Endothelial cell of umbilical vein (primary cell): ENCODE results near the gene SLC35E2B. TPM values are rescaled to one million over a fixed set of nuclear protein-coding genes. Genes with fewer than 3 reads are reported as not detected.

ENCODE experiments used
- BruUV-seq: library from RNA; stranded (reverse); fragments of 400-500 nt; replicated peaks from 2 replicates; lab custom pipeline; 2021; lab: Mats Ljungman, UMichigan
- CTCF ChIA-PET: fragments of 300-600, 350-600 bp; sonication (Branson Sonifier 250); formaldehyde crosslinking; loops from one replicate; lab custom pipeline; 2021; ENCODE audit warnings: antibody characterized with exemption, inconsistent platforms; lab: Charles Lee
- POLR2A ChIA-PET: fragments of 300-600, 350-600 bp; sonication (Branson Sonifier 250); formaldehyde crosslinking; loops from one replicate; lab custom pipeline; 2021; ENCODE audit warnings: antibody characterized with exemption, inconsistent platforms; lab: Charles Lee
- DNase-seq: peaks from one replicate; pipeline ENCODE4 v3.0.0-alpha.2; 2011; ENCODE audit warnings: low read depth, low spot score
- FAIRE-seq: peaks from 2 replicates; lab custom pipeline; 2011; peaks lifted over from hg19 to GRCh38; lab: Jason Lieb, UNC
- H2AFZ ChIP-seq: 2 replicates; pipeline ENCODE4 v1.6.0; 2012; ENCODE audit warnings: low read depth, low read length, control low read depth, inconsistent platforms
- H3K27ac ChIP-seq: 2 replicates; pipeline ENCODE4 v1.5.1; 2011; ENCODE audit warnings: low read depth, mild to moderate bottlenecking, control low read depth, low read length, moderate library complexity; ENCODE audit not compliant: insufficient read depth
- H3K27me3 ChIP-seq, 2 experiments: 2 replicates each; pipeline versions ENCODE4 v1.6.0 to v1.6.1; 2011; ENCODE audit warnings: low read length in 2 of 2, mixed read lengths in 1 of 2; ENCODE audit not compliant: control insufficient read depth in 2 of 2, insufficient read depth in 2 of 2
- H3K36me3 ChIP-seq, 2 experiments: 2 replicates in 1 of 2; 3 replicates in 1 of 2; pipeline ENCODE4 v1.5.1; 2011; ENCODE audit warnings: low read length in 2 of 2, mild to moderate bottlenecking in 1 of 2, moderate library complexity in 1 of 2; ENCODE audit not compliant: control insufficient read depth in 2 of 2, insufficient read depth in 2 of 2; ENCODE audit errors: extremely low read depth in 1 of 2
- H3K4me1 ChIP-seq: 3 replicates; pipeline ENCODE4 v1.5.1; 2011; ENCODE audit warnings: mild to moderate bottlenecking, low read length; ENCODE audit not compliant: control insufficient read depth, insufficient read depth; ENCODE audit errors: extremely low read depth
- H3K4me2 ChIP-seq: 2 replicates; pipeline ENCODE4 v1.6.1; 2011; ENCODE audit warnings: low read length, control low read depth, mixed read lengths; ENCODE audit not compliant: insufficient read depth
- H3K4me3 ChIP-seq, 3 experiments: fragments of 200-600 bp in 1 of 3; sonication (generic), shearing (Covaris generic) in 1 of 3; replicated peaks in 1 of 3; 2 replicates each; pipeline ENCODE4 v1.5.1; 2011 to 2016; ENCODE audit warnings: control low read depth in 3 of 3, low read length in 3 of 3, mild to moderate bottlenecking in 2 of 3, inconsistent platforms in 1 of 3, low read depth in 1 of 3, moderate library complexity in 1 of 3; ENCODE audit not compliant: insufficient read depth in 1 of 3
- H3K79me2 ChIP-seq: 2 replicates; pipeline ENCODE4 v1.6.0; 2012; ENCODE audit warnings: low read length, inconsistent platforms; ENCODE audit not compliant: control insufficient read depth, insufficient read depth
- H3K9ac ChIP-seq: replicated peaks from 2 replicates; pipeline ENCODE3; 2011; ENCODE audit warnings: low read length, control low read depth; ENCODE audit not compliant: insufficient read depth; ENCODE audit errors: extremely low read depth
- H3K9me1 ChIP-seq: replicated peaks from 3 replicates; pipeline ENCODE4 v1.6.0; 2011; ENCODE audit warnings: mild to moderate bottlenecking, low read length; ENCODE audit not compliant: control insufficient read depth, insufficient read depth; ENCODE audit errors: extremely low read depth
- H3K9me3 ChIP-seq: replicated peaks from 2 replicates; pipeline ENCODE4 v1.5.1; 2012; ENCODE audit warnings: low read length, inconsistent platforms; ENCODE audit not compliant: control insufficient read depth, insufficient read depth
- H4K20me1 ChIP-seq: replicated peaks from 2 replicates; pipeline ENCODE3; 2011; ENCODE audit warnings: mild to moderate bottlenecking, low read length; ENCODE audit not compliant: control insufficient read depth, insufficient read depth; ENCODE audit errors: extremely low read depth
- CTCF ChIP-seq, 2 donors: IDR thresholded peaks; 1 replicate in 1 of 2; 2 replicates in 1 of 2; pipeline ENCODE4 v1.5.1; 2011; ENCODE audit warnings: low read length in 2 of 2, mild to moderate bottlenecking in 2 of 2, moderate library complexity in 2 of 2, control low read depth in 1 of 2, inconsistent platforms in 1 of 2, low read depth in 1 of 2; ENCODE audit not compliant: insufficient read depth in 1 of 2; ENCODE audit errors: extremely low read depth in 1 of 2
- EZH2 ChIP-seq: IDR thresholded peaks from 2 replicates; pipeline ENCODE4 v1.6.1; 2012; ENCODE audit warnings: borderline replicate concordance, low read depth, mild to moderate bottlenecking, moderate library complexity, low read length, inconsistent platforms; ENCODE audit not compliant: severe bottlenecking
- FOS ChIP-seq: IDR thresholded peaks from 2 replicates; pipeline ENCODE4 v1.6.1; 2011; ENCODE audit warnings: mild to moderate bottlenecking, low read length, moderate library complexity, borderline replicate concordance; ENCODE audit not compliant: insufficient read depth
- GATA2 ChIP-seq: IDR thresholded peaks from 2 replicates; pipeline ENCODE4 v1.7.0; 2011; ENCODE audit warnings: low read depth, mild to moderate bottlenecking, moderate library complexity, mixed read lengths, low read length; ENCODE audit not compliant: insufficient read length, insufficient read depth
- JUN ChIP-seq: IDR thresholded peaks from 2 replicates; pipeline ENCODE4 v1.6.1; 2011; ENCODE audit warnings: borderline replicate concordance, low read depth; ENCODE audit not compliant: insufficient read length, insufficient read depth
- MAX ChIP-seq: IDR thresholded peaks from 2 replicates; pipeline ENCODE4 v1.6.1; 2011; ENCODE audit not compliant: insufficient read depth, insufficient read length
- MYC ChIP-seq: IDR thresholded peaks from one replicate; pipeline ENCODE4 v1.6.1; 2011; ENCODE audit warnings: mild to moderate bottlenecking, low read depth, low read length
- POLR2A ChIP-seq: IDR thresholded peaks from 2 replicates; pipeline ENCODE4 v1.6.1; 2012; ENCODE audit warnings: low read depth, mild to moderate bottlenecking, control low read depth, low read length
- POLR2AphosphoS5 ChIP-seq: IDR thresholded peaks from 2 replicates; pipeline ENCODE4 v1.6.1; 2012; ENCODE audit warnings: low read depth, mild to moderate bottlenecking, control low read depth, low read length, moderate library complexity; ENCODE audit not compliant: insufficient read depth
- dilution Hi-C: fragments of 300-500 bp; cut with MboI; formaldehyde crosslinking; loops from one replicate; pipeline ENCODE4 v1.15.0; 2019; ENCODE audit warnings: low sequenced_read_pairs; ENCODE audit not compliant: extremely low pct_ligation_motif_present
- intact Hi-C: fragments of 100-400 bp; cut with micrococcal nuclease; formaldehyde crosslinking; loops from one replicate; pipeline ENCODE4 v1.10.0; 2022
- polyA plus RNA-seq, 4 experiments: library from polyadenylated mRNA; depleted of rRNA in 3 of 4; stranded (reverse) in 3 of 4; unstranded in 1 of 4; fragments of >200 nt; gene quantifications; 2 replicates each; pipeline versions ENCODE4 v1.2.1 to v1.2.3, GENCODE V29; 2011 to 2012; ENCODE audit warnings: missing spikeins in 1 of 4
- total RNA-seq: library from RNA; stranded (reverse); gene quantifications from 2 replicates; pipeline ENCODE4 v1.2.3, GENCODE V29; 2021

The SLC35E2B gene
- total and polyA plus RNA-seq, 2 donors (not counting 3 experiments of a cell fraction or from before 2014, with no cell fraction given): 28.0 to 51.2 TPM

- TF ChIP-seq MAX (no peak), CTCF (IDR thresholded peaks at IDR 0.05; ENCODE audit: extremely low read depth in 1 of 2, insufficient read depth in 1 of 2, low read depth in 1 of 2, low read length in 2 of 2) (no peak), JUN (no peak), GATA2 (no peak), MYC (no peak), POLR2A (no peak), EZH2 (no peak), POLR2AphosphoS5 (no peak), FOS (no peak)
- Histone ChIP-seq H3K36me3 (peaks cover 0 to 2% of the 10 kb centered on the region in 2 experiments), H3K9ac (no peak overlapping the region)
Observed at GRCh38 chr1:1617925-1618324, 74.7 kb downstream of the SLC35E2B start.

More at GRCh38 chr1:1617925-1618324, 74.7 kb downstream of the SLC35E2B start:
- Histone ChIP-seq H3K27ac (no peak overlapping the region), H3K4me1 (peaks cover 16% of the 10 kb centered on the region), H2AFZ (no peak overlapping the region), H3K9me3 (no peaks in the 10 kb centered on the region), H3K9me1 (no peaks in the 10 kb centered on the region), H3K79me2 (peaks cover 3% of the 10 kb centered on the region), H3K4me3 (no peak overlapping the region), H3K27me3 (no peaks in the 10 kb centered on the region), H3K4me2 (no peak overlapping the region), H4K20me1 (no peaks in the 10 kb centered on the region)
- DNase-seq (no peak), FAIRE-seq (no peak)
- intact Hi-C loops (loop anchor here (5.0 kb wide), 1 partner anchor 106 kb away; the partner anchor contains the start of gene ATAD3A), dilution Hi-C loops (no loop called here)
- ChIA-PET POLR2A (no interaction called here), CTCF (no interaction called here)
- no TSS peak for BruUV-seq
